OCI-LY7 (cell line): ENCODE measurements around the gene MACROD2. TPM values are rescaled to one million over a fixed set of nuclear protein-coding genes. Genes with fewer than 3 reads are reported as not detected.

Experiments used
- BruUV-seq: library from RNA; stranded (reverse); fragments of 400-500 nt; replicated peaks from 2 replicates; lab custom pipeline; 2021; lab: Mats Ljungman, UMichigan
- CTCF ChIA-PET: fragments of 300-600 bp; sonication (Branson Sonifier 250); formaldehyde crosslinking; loops from one replicate; lab custom pipeline; 2022; ENCODE audit warnings: antibody characterized with exemption; ENCODE audit not compliant: unreplicated experiment; lab: Charles Lee
- POLR2A ChIA-PET: fragments of 300-600 bp; sonication (Branson Sonifier 250); formaldehyde crosslinking; loops from one replicate; lab custom pipeline; 2022; ENCODE audit warnings: antibody characterized with exemption; lab: Charles Lee
- DNase-seq: peaks from one replicate; pipeline ENCODE4 v3.0.0-alpha.2; 2015; ENCODE audit warnings: low spot score
- H2AFZ ChIP-seq: fragments of 200-600 bp; sonication (generic), shearing (Covaris generic); 2 replicates; pipeline ENCODE4 v1.6.1; 2014; ENCODE audit warnings: mild to moderate bottlenecking, antibody characterized with exemption, low read length, moderate library complexity
- H3K27ac ChIP-seq: fragments of 200-600 bp; sonication (generic); 2 replicates; pipeline ENCODE4 v1.5.1; 2014; ENCODE audit warnings: mixed run types, low read depth, mild to moderate bottlenecking, moderate library complexity, low read length, inconsistent platforms; ENCODE audit not compliant: poor library complexity, severe bottlenecking
- H3K36me3 ChIP-seq: fragments of 200-600 bp; sonication (generic); 2 replicates; pipeline ENCODE4 v1.6.1; 2014; ENCODE audit warnings: mild to moderate bottlenecking, antibody characterized with exemption, low read length, moderate library complexity, mixed read lengths; ENCODE audit not compliant: insufficient read depth
- H3K4me1 ChIP-seq: fragments of 200-600 bp; sonication (generic); 2 replicates; pipeline ENCODE4 v1.5.1; 2014; ENCODE audit warnings: mild to moderate bottlenecking, low read length; ENCODE audit not compliant: insufficient read depth, poor library complexity, severe bottlenecking
- H3K4me2 ChIP-seq: fragments of 200-600 bp; sonication (generic); 2 replicates; pipeline ENCODE4 v1.6.1; 2014; ENCODE audit warnings: mild to moderate bottlenecking, low read length
- H3K4me3 ChIP-seq: fragments of 200-600 bp; sonication (generic); 2 replicates; pipeline ENCODE4 v1.5.1; 2014; ENCODE audit warnings: mild to moderate bottlenecking, low read depth, low read length; ENCODE audit not compliant: poor library complexity, severe bottlenecking
- H3K79me2 ChIP-seq: fragments of 200-600 bp; sonication (generic); 2 replicates; pipeline ENCODE4 v1.6.1; 2016; ENCODE audit warnings: low read depth, mild to moderate bottlenecking, low read length, moderate library complexity, mixed read lengths; ENCODE audit not compliant: insufficient read depth
- H3K9me2 ChIP-seq: fragments of 200-600 bp; sonication (generic); 2 replicates; pipeline ENCODE4 v1.6.1; 2016; ENCODE audit warnings: mild to moderate bottlenecking, low read length, mixed read lengths; ENCODE audit not compliant: insufficient read depth
- H3K9me3 ChIP-seq: fragments of 200-600 bp; sonication (generic); 2 replicates; pipeline ENCODE4 v1.6.1; 2014; ENCODE audit warnings: mild to moderate bottlenecking, mixed run types, low read length, mixed read lengths
- H4K20me1 ChIP-seq: fragments of 200-600 bp; sonication (generic); 2 replicates; pipeline ENCODE4 v1.6.1; 2014; ENCODE audit warnings: mild to moderate bottlenecking, antibody characterized with exemption, low read length, moderate library complexity, mixed read lengths; ENCODE audit not compliant: insufficient read depth
- EZH2phosphoT487 ChIP-seq: fragments of 200-600 bp; sonication (generic); IDR thresholded peaks from 2 replicates; pipeline ENCODE4 v1.6.1; 2018; ENCODE audit warnings: low read depth, borderline replicate concordance, mild to moderate bottlenecking, mixed run types, antibody characterized with exemption, low read length, moderate library complexity, mixed read lengths
- intact Hi-C: fragments of 100-400 bp; cut with micrococcal nuclease; formaldehyde crosslinking; loops from one replicate; pipeline ENCODE4 v1.10.0; 2022; ENCODE audit not compliant: unreplicated experiment
- total RNA-seq, 2 experiments: library from RNA; depleted of rRNA in 1 of 2; stranded (reverse); fragments of >200 nt in 1 of 2; shearing (Covaris generic) in 1 of 2; gene quantifications; 2 replicates each; pipeline ENCODE4 v1.2.3, GENCODE V29; 2014 to 2022
- TF ChIP-seq, protein P1 (sequence below): fragments of 200-600 bp; sonication (generic); conservative IDR thresholded peaks from 2 replicates; pipeline ENCODE4 v1.5.1; 2014; ENCODE audit warnings: mild to moderate bottlenecking, antibody characterized with exemption, low read length, moderate library complexity, mixed read lengths

Gene MACROD2
- total RNA-seq, 2 experiments from 2014 or later: 0.09 to 4.5 TPM

DNA sequence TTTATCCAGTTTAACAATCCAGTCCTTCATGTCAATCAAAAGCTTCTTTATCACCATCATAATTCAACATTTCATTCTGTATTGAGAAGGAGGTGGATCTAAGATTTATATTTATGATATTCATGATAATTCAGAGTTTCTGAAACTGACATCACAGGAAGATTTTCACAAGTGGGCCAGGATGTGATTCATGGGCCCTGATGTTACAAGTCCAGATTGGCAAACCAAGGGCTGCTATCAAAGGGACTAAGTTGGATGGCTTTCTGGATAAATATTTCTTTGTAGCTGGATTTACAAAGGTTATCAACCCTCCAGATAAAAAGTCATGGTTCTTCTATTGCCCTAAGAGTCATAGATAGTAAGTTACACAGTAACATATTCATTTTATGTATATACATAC is 1711.4 kb downstream of the MACROD2 start:
- TF ChIP-seq, protein P1, sequence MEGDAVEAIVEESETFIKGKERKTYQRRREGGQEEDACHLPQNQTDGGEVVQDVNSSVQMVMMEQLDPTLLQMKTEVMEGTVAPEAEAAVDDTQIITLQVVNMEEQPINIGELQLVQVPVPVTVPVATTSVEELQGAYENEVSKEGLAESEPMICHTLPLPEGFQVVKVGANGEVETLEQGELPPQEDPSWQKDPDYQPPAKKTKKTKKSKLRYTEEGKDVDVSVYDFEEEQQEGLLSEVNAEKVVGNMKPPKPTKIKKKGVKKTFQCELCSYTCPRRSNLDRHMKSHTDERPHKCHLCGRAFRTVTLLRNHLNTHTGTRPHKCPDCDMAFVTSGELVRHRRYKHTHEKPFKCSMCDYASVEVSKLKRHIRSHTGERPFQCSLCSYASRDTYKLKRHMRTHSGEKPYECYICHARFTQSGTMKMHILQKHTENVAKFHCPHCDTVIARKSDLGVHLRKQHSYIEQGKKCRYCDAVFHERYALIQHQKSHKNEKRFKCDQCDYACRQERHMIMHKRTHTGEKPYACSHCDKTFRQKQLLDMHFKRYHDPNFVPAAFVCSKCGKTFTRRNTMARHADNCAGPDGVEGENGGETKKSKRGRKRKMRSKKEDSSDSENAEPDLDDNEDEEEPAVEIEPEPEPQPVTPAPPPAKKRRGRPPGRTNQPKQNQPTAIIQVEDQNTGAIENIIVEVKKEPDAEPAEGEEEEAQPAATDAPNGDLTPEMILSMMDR: no peak
- no peak for TF ChIP-seq EZH2phosphoT487
- H3K79me2 ChIP-seq: no peaks in the 10 kb centered on the region
- H2AFZ ChIP-seq: no peak overlapping the region
- no peak overlapping the region for H3K4me2 ChIP-seq
- H3K9me2 ChIP-seq: no peaks in the 10 kb centered on the region
- no peak overlapping the region for H3K4me3 ChIP-seq
- H3K27ac ChIP-seq: no peak overlapping the region
- no peaks in the 10 kb centered on the region for H3K4me1 ChIP-seq
- intact Hi-C loops: loop anchor here (5.0 kb wide), 1 partner anchor 771 kb away; no protein-coding TSS in a partner anchor
- H3K9me3 ChIP-seq: no peaks in the 10 kb centered on the region
- ChIA-PET CTCF (no interaction called here), POLR2A (no interaction called here)
- H4K20me1 ChIP-seq: no peaks in the 10 kb centered on the region
- no TSS peak for BruUV-seq
- DNase-seq: no peak
- H3K36me3 ChIP-seq: no peaks in the 10 kb centered on the region

DNA sequence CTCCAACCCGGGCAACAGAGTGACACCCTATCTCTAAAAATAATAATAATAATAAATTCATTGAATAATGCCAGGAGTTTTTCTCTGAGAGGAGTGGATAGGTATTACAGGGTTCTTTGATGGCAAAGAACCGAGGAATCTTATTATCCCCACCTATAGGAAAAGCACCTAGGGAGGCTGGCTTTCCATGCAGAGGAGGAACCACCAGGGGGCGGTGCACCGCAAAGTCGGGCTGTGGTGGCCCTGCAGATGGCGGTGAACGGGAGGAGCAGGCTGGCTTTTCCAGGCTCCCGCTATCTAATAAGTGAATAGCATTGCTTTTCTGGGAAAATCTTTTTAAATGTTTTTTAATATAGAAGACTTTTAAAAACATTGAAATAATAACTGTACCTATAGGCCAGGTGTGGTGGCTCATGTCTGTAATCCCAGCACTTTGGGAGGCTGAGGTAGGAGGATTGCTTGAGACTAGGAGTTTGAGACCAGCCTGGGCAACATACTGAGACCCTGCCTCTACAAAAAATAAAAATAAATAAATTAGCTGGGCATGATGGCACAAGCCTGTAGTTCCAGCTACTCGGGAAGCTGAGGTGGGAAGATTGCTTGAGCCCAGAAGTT is 1713.8 kb downstream of the MACROD2 start:
- ChIA-PET POLR2A (no interaction called here), CTCF (no interaction called here)
- H3K36me3 ChIP-seq: no peaks in the 10 kb centered on the region
- no peak overlapping the region for H2AFZ ChIP-seq
- TF ChIP-seq, protein P1: peak; percentile 78
- TF ChIP-seq EZH2phosphoT487: no peak
- H3K27ac ChIP-seq: no peak overlapping the region
- H3K4me1 ChIP-seq: no peaks in the 10 kb centered on the region
- no peaks in the 10 kb centered on the region for H3K79me2 ChIP-seq
- H4K20me1 ChIP-seq: no peaks in the 10 kb centered on the region
- BruUV-seq: no TSS peak
- H3K9me3 ChIP-seq: no peaks in the 10 kb centered on the region
- H3K4me3 ChIP-seq: no peak overlapping the region
- H3K9me2 ChIP-seq: no peaks in the 10 kb centered on the region
- peak; percentile 41 for DNase-seq
- no peak overlapping the region for H3K4me2 ChIP-seq
- intact Hi-C loops: loop anchor here (5.0 kb wide), 1 partner anchor 768 kb away; no protein-coding TSS in a partner anchor

DNA sequence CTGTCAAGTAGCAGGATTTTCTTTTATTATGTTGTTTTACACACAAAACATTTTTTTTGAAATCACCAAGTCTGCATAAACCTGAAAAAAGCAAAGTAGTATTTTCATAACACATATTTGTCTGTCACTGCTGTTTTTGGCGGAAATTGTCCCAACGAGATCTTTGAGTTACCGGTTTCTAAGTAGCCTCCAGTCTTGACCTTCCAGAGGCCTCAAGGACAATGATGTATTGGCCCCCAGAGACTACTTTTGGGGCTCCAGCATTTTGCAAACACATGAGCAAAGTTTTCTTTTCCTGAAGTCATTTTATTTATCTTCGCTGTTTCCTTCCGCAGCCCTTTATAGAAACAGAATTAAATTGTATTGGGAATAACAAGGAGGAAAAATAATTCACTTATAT is 1715.3 kb downstream of the MACROD2 start:
- H3K4me1 ChIP-seq: no peaks in the 10 kb centered on the region
- no peaks in the 10 kb centered on the region for H3K79me2 ChIP-seq
- no peaks in the 10 kb centered on the region for H3K9me2 ChIP-seq
- ChIA-PET CTCF (no interaction called here), POLR2A (no interaction called here)
- H3K4me2 ChIP-seq: no peak overlapping the region
- H3K36me3 ChIP-seq: no peaks in the 10 kb centered on the region
- no peaks in the 10 kb centered on the region for H3K9me3 ChIP-seq
- TF ChIP-seq, protein P1: no peak
- TF ChIP-seq EZH2phosphoT487: no peak
- intact Hi-C loops: loop anchor here (10.0 kb wide), 1 partner anchor 184 kb away; no protein-coding TSS in a partner anchor
- H3K27ac ChIP-seq: no peak overlapping the region
- no peak overlapping the region for H2AFZ ChIP-seq
- H3K4me3 ChIP-seq: no peak overlapping the region
- H4K20me1 ChIP-seq: no peaks in the 10 kb centered on the region
- no peak for DNase-seq
- no TSS peak for BruUV-seq
